ENCODE measurements around the gene GYS1.

Gene GYS1

GRCh38 chr19:48991011-48991609 lies 2.0 kb downstream of the GYS1 start:
- no peak overlapping the region for H3K4me2 ChIP-seq (ENCODE audit: low read length, poor library complexity, severe bottlenecking)
- H3K27me3 ChIP-seq (ENCODE audit: control insufficient read depth in 1 of 2, insufficient read depth in 1 of 2, low read length in 2 of 2), result no peaks in the 10 kb centered on the region
- H2BK120ac ChIP-seq (ENCODE audit: low read depth, low read length), result no peak overlapping the region
- WGBS, result 93% methylated on average over 22 of the region's 22 CpGs
- peak overlapping the region; percentile 67 for H2BK15ac ChIP-seq (ENCODE audit: low read depth, poor library complexity, severe bottlenecking)
- H3K14ac ChIP-seq (ENCODE audit: low read length in 2 of 2), result no peak overlapping the region
- H4K8ac ChIP-seq (ENCODE audit: low read length), result peak overlapping the region; percentile 24
- no peak overlapping the region for H3K23ac ChIP-seq (ENCODE audit: low read length in 2 of 2)
- H2BK5ac ChIP-seq (ENCODE audit: low read depth, low read length, poor library complexity, severe bottlenecking), result no peak overlapping the region
- H2AFZ ChIP-seq (ENCODE audit: low read depth, low read length), result no peak overlapping the region
- peak overlapping the region in 1 of 2 experiments; percentile 97 for H3K4me3 ChIP-seq (ENCODE audit: insufficient read depth in 1 of 2, low read depth in 1 of 2, low read length in 2 of 2)
- peaks cover 25% of the 10 kb centered on the region for H3K4me1 ChIP-seq (ENCODE audit: control insufficient read depth, insufficient read depth, low read depth, low read length)
- no peak overlapping the region for H3K27ac ChIP-seq (ENCODE audit: low read length, poor library complexity, severe bottlenecking)
- H3K18ac ChIP-seq (ENCODE audit: low read depth in 1 of 2, low read length in 2 of 2), result no peak overlapping the region
- no peak overlapping the region for H3K4ac ChIP-seq (ENCODE audit: low read depth in 1 of 2, low read length in 2 of 2)
- H4K91ac ChIP-seq (ENCODE audit: low read length), result peak overlapping the region; percentile 71
- peaks cover 29% of the 10 kb centered on the region for H3K79me1 ChIP-seq (replicated peaks; ENCODE audit: low read length, poor library complexity, severe bottlenecking)
- DNase-seq, result no peak
- H3K36me3 ChIP-seq (ENCODE audit: control insufficient read depth in 1 of 2, insufficient read depth in 2 of 2, low read depth in 1 of 2, low read length in 2 of 2), result peaks cover 36 to 46% of the 10 kb centered on the region in 2 experiments
- H3K9me3 ChIP-seq (ENCODE audit: control insufficient read depth, low read length), result no peaks in the 10 kb centered on the region
- peak overlapping the region; percentile 97 for H3K9ac ChIP-seq (ENCODE audit: low read length)
- H2AK5ac ChIP-seq (ENCODE audit: low read length, severe bottlenecking), result no peak overlapping the region
- H2BK12ac ChIP-seq (ENCODE audit: low read length in 2 of 2), result no peak overlapping the region

GRCh38 chr19:48990400-48990799 lies 2.7 kb downstream of the GYS1 start:
- Histone ChIP-seq H3K4me3 (ENCODE audit: insufficient read depth in 1 of 2, low read depth in 1 of 2, low read length in 2 of 2) (peak overlapping the region in 1 of 2 experiments; percentile 97), H3K4ac (ENCODE audit: low read depth in 1 of 2, low read length in 2 of 2) (no peak overlapping the region), H2BK12ac (ENCODE audit: low read length in 2 of 2) (no peak overlapping the region), H4K91ac (ENCODE audit: low read length) (no peak overlapping the region), H3K9me3 (ENCODE audit: control insufficient read depth, low read length) (no peaks in the 10 kb centered on the region), H2BK5ac (ENCODE audit: low read depth, low read length, poor library complexity, severe bottlenecking) (no peak overlapping the region), H2BK120ac (ENCODE audit: low read depth, low read length) (no peak overlapping the region), H3K18ac (ENCODE audit: low read depth in 1 of 2, low read length in 2 of 2) (no peak overlapping the region), H4K8ac (ENCODE audit: low read length) (no peak overlapping the region), H3K14ac (ENCODE audit: low read length in 2 of 2) (no peak overlapping the region), H3K79me1 (replicated peaks; ENCODE audit: low read length, poor library complexity, severe bottlenecking) (peaks cover 32% of the 10 kb centered on the region), H3K4me2 (ENCODE audit: low read length, poor library complexity, severe bottlenecking) (no peak overlapping the region), H2AFZ (ENCODE audit: low read depth, low read length) (no peak overlapping the region), H3K27ac (ENCODE audit: low read length, poor library complexity, severe bottlenecking) (no peak overlapping the region), H3K27me3 (ENCODE audit: control insufficient read depth in 1 of 2, insufficient read depth in 1 of 2, low read length in 2 of 2) (no peaks in the 10 kb centered on the region), H3K23ac (ENCODE audit: low read length in 2 of 2) (no peak overlapping the region), H2BK15ac (ENCODE audit: low read depth, poor library complexity, severe bottlenecking) (no peak overlapping the region), H3K36me3 (ENCODE audit: control insufficient read depth in 1 of 2, insufficient read depth in 2 of 2, low read depth in 1 of 2, low read length in 2 of 2) (peaks cover 43 to 53% of the 10 kb centered on the region in 2 experiments), H3K9ac (ENCODE audit: low read length) (peak overlapping the region; percentile 44), H2AK5ac (ENCODE audit: low read length, severe bottlenecking) (no peak overlapping the region), H3K4me1 (ENCODE audit: control insufficient read depth, insufficient read depth, low read depth, low read length) (peaks cover 25% of the 10 kb centered on the region)
- WGBS, result 84% methylated on average over 4 of the region's 4 CpGs
- no peak for DNase-seq

GRCh38 chr19:48989701-48990291 lies 3.3 kb downstream of the GYS1 start:
- Histone ChIP-seq H3K4me3 (ENCODE audit: insufficient read depth in 1 of 2, low read depth in 1 of 2, low read length in 2 of 2) (no peak overlapping the region), H3K27ac (ENCODE audit: low read length, poor library complexity, severe bottlenecking) (no peak overlapping the region), H4K8ac (ENCODE audit: low read length) (no peak overlapping the region), H2BK12ac (ENCODE audit: low read length in 2 of 2) (no peak overlapping the region), H3K4me2 (ENCODE audit: low read length, poor library complexity, severe bottlenecking) (no peak overlapping the region), H3K18ac (ENCODE audit: low read depth in 1 of 2, low read length in 2 of 2) (no peak overlapping the region), H3K9ac (ENCODE audit: low read length) (peak overlapping the region; percentile 44), H3K23ac (ENCODE audit: low read length in 2 of 2) (no peak overlapping the region), H3K4me1 (ENCODE audit: control insufficient read depth, insufficient read depth, low read depth, low read length) (peaks cover 21% of the 10 kb centered on the region), H3K9me3 (ENCODE audit: control insufficient read depth, low read length) (no peaks in the 10 kb centered on the region), H3K14ac (ENCODE audit: low read length in 2 of 2) (no peak overlapping the region), H2AFZ (ENCODE audit: low read depth, low read length) (no peak overlapping the region), H2BK5ac (ENCODE audit: low read depth, low read length, poor library complexity, severe bottlenecking) (no peak overlapping the region), H2BK15ac (ENCODE audit: low read depth, poor library complexity, severe bottlenecking) (no peak overlapping the region), H4K91ac (ENCODE audit: low read length) (no peak overlapping the region), H3K36me3 (ENCODE audit: control insufficient read depth in 1 of 2, insufficient read depth in 2 of 2, low read depth in 1 of 2, low read length in 2 of 2) (peaks cover 49 to 59% of the 10 kb centered on the region in 2 experiments), H2AK5ac (ENCODE audit: low read length, severe bottlenecking) (no peak overlapping the region), H3K4ac (ENCODE audit: low read depth in 1 of 2, low read length in 2 of 2) (no peak overlapping the region), H2BK120ac (ENCODE audit: low read depth, low read length) (no peak overlapping the region), H3K27me3 (ENCODE audit: control insufficient read depth in 1 of 2, insufficient read depth in 1 of 2, low read length in 2 of 2) (no peaks in the 10 kb centered on the region), H3K79me1 (replicated peaks; ENCODE audit: low read length, poor library complexity, severe bottlenecking) (peaks cover 36% of the 10 kb centered on the region)
- 92% methylated on average over 17 of the region's 17 CpGs for WGBS
- no peak for DNase-seq

- Histone ChIP-seq H3K4me3 (ENCODE audit: insufficient read depth in 1 of 2, low read depth in 1 of 2, low read length in 2 of 2) (no peak overlapping the region), H3K9ac (ENCODE audit: low read length) (no peak overlapping the region), H2BK15ac (ENCODE audit: low read depth, poor library complexity, severe bottlenecking) (no peak overlapping the region), H3K79me1 (replicated peaks; ENCODE audit: low read length, poor library complexity, severe bottlenecking) (peaks cover 36% of the 10 kb centered on the region), H3K14ac (ENCODE audit: low read length in 2 of 2) (no peak overlapping the region), H2AFZ (ENCODE audit: low read depth, low read length) (no peak overlapping the region), H3K36me3 (ENCODE audit: control insufficient read depth in 1 of 2, insufficient read depth in 2 of 2, low read depth in 1 of 2, low read length in 2 of 2) (peaks cover 55 to 62% of the 10 kb centered on the region in 2 experiments), H2BK120ac (ENCODE audit: low read depth, low read length) (no peak overlapping the region), H3K9me3 (ENCODE audit: control insufficient read depth, low read length) (no peaks in the 10 kb centered on the region), H3K18ac (ENCODE audit: low read depth in 1 of 2, low read length in 2 of 2) (no peak overlapping the region), H3K4me1 (ENCODE audit: control insufficient read depth, insufficient read depth, low read depth, low read length) (peaks cover 16% of the 10 kb centered on the region), H3K4ac (ENCODE audit: low read depth in 1 of 2, low read length in 2 of 2) (no peak overlapping the region), H3K4me2 (ENCODE audit: low read length, poor library complexity, severe bottlenecking) (no peak overlapping the region), H3K23ac (ENCODE audit: low read length in 2 of 2) (no peak overlapping the region), H3K27me3 (ENCODE audit: control insufficient read depth in 1 of 2, insufficient read depth in 1 of 2, low read length in 2 of 2) (no peaks in the 10 kb centered on the region), H4K8ac (ENCODE audit: low read length) (no peak overlapping the region), H2BK12ac (ENCODE audit: low read length in 2 of 2) (no peak overlapping the region), H3K27ac (ENCODE audit: low read length, poor library complexity, severe bottlenecking) (no peak overlapping the region), H2BK5ac (ENCODE audit: low read depth, low read length, poor library complexity, severe bottlenecking) (no peak overlapping the region), H2AK5ac (ENCODE audit: low read length, severe bottlenecking) (no peak overlapping the region), H4K91ac (ENCODE audit: low read length) (no peak overlapping the region)
- WGBS, result 97% methylated on average over 9 of the region's 9 CpGs
- DNase-seq, result no peak
Measured at GRCh38 chr19:48988860-48989259, 4.2 kb downstream of the GYS1 start.

Measured in mesenchymal stem cell (in vitro differentiated cells and primary cell).